ENCODE measurements around the gene DCTN3. TPM values are rescaled to one million over a fixed set of nuclear protein-coding genes. Genes with fewer than 3 reads are reported as not detected.
"Not testable (repeated sequence)": the region's sequence is repeated elsewhere in the genome, so short reads cannot be mapped to it uniquely, and the experiment has no call there.

Gene DCTN3
- total RNA-seq, 1 donor: 43.6 TPM

- H3K4me1 ChIP-seq (ENCODE audit: insufficient read depth, low read length): peaks cover 24% of the 10 kb centered on the region
- no peaks in the 10 kb centered on the region for H3K9me3 ChIP-seq (ENCODE audit: low read depth, low read length)
- no peaks in the 10 kb centered on the region for H3K27me3 ChIP-seq (ENCODE audit: insufficient read depth, low read length)
- no peak overlapping the region for H3K4me3 ChIP-seq (ENCODE audit: low read length)
Observed at GRCh38 chr9:34652602-34653000, 32.3 kb upstream of the DCTN3 start.

GRCh38 chr9:34651876-34652601 is 31.7 kb upstream of the DCTN3 start, which contains the start of gene IL11RA:
IL11RA (plus strand) TSS chr9:34652185; CDS start chr9:34655218, 3,033 bp downstream.
- Histone ChIP-seq H3K9me3 (ENCODE audit: low read depth, low read length) (no peaks in the 10 kb centered on the region), H3K4me1 (ENCODE audit: insufficient read depth, low read length) (peaks cover 30% of the 10 kb centered on the region), H3K27me3 (ENCODE audit: insufficient read depth, low read length) (no peaks in the 10 kb centered on the region), H3K4me3 (ENCODE audit: low read length) (no peak within 1 kb of the TSS)

GRCh38 chr9:34651321-34651720 is 31.0 kb upstream of the DCTN3 start:
- no peaks in the 10 kb centered on the region for H3K27me3 ChIP-seq (ENCODE audit: insufficient read depth, low read length)
- peaks cover 31% of the 10 kb centered on the region for H3K4me1 ChIP-seq (ENCODE audit: insufficient read depth, low read length)
- no peaks in the 10 kb centered on the region for H3K9me3 ChIP-seq (ENCODE audit: low read depth, low read length)

GRCh38 chr9:34650816-34651215 is 30.5 kb upstream of the DCTN3 start:
- Histone ChIP-seq H3K4me3 (ENCODE audit: low read length) (no peak overlapping the region), H3K27me3 (ENCODE audit: insufficient read depth, low read length) (no peaks in the 10 kb centered on the region), H3K9me3 (ENCODE audit: low read depth, low read length) (no peaks in the 10 kb centered on the region), H3K4me1 (ENCODE audit: insufficient read depth, low read length) (peaks cover 36% of the 10 kb centered on the region)

More at GRCh38 chr9:34651321-34651720, 31.0 kb upstream of the DCTN3 start:
- H3K4me3 ChIP-seq (ENCODE audit: low read length): no peak overlapping the region

- no peaks in the 10 kb centered on the region for H3K9me3 ChIP-seq (ENCODE audit: low read depth, low read length)
- no peaks in the 10 kb centered on the region for H3K27me3 ChIP-seq (ENCODE audit: insufficient read depth, low read length)
- no peak overlapping the region for H3K4me3 ChIP-seq (ENCODE audit: low read length)
- peaks cover 36% of the 10 kb centered on the region for H3K4me1 ChIP-seq (ENCODE audit: insufficient read depth, low read length)
Observed at GRCh38 chr9:34648673-34649072, 28.4 kb upstream of the DCTN3 start.

GRCh38 chr9:34647651-34648050 is 27.4 kb upstream of the DCTN3 start:
- H3K27me3 ChIP-seq (ENCODE audit: insufficient read depth, low read length): no peaks in the 10 kb centered on the region
- peak overlapping the region; percentile 71 for H3K4me3 ChIP-seq (ENCODE audit: low read length)
- no peaks in the 10 kb centered on the region for H3K9me3 ChIP-seq (ENCODE audit: low read depth, low read length)
- H3K4me1 ChIP-seq (ENCODE audit: insufficient read depth, low read length): peaks cover 36% of the 10 kb centered on the region

GRCh38 chr9:34647084-34647403 is 26.7 kb upstream of the DCTN3 start:
- peak overlapping the region; percentile 71 for H3K4me3 ChIP-seq (ENCODE audit: low read length)
- H3K4me1 ChIP-seq (ENCODE audit: insufficient read depth, low read length): peaks cover 30% of the 10 kb centered on the region
- no peaks in the 10 kb centered on the region for H3K27me3 ChIP-seq (ENCODE audit: insufficient read depth, low read length)
- H3K9me3 ChIP-seq (ENCODE audit: low read depth, low read length): no peaks in the 10 kb centered on the region

- Histone ChIP-seq H3K27me3 (ENCODE audit: insufficient read depth, low read length) (no peaks in the 10 kb centered on the region), H3K4me1 (ENCODE audit: insufficient read depth, low read length) (peaks cover 29% of the 10 kb centered on the region), H3K4me3 (ENCODE audit: low read length) (peak within 1 kb of the TSS; percentile 71), H3K9me3 (ENCODE audit: low read depth, low read length) (no peaks in the 10 kb centered on the region)
Observed at GRCh38 chr9:34646211-34647083, 26.2 kb upstream of the DCTN3 start, which contains the start of gene GALT. GALT (plus strand) TSS chr9:34646675; CDS start chr9:34646705, 30 bp downstream.

GRCh38 chr9:34644766-34645314 is 24.5 kb upstream of the DCTN3 start:
- Histone ChIP-seq H3K27me3 (ENCODE audit: insufficient read depth, low read length) (no peaks in the 10 kb centered on the region), H3K9me3 (ENCODE audit: low read depth, low read length) (no peaks in the 10 kb centered on the region), H3K4me3 (ENCODE audit: low read length) (no peak overlapping the region), H3K4me1 (ENCODE audit: insufficient read depth, low read length) (peaks cover 32% of the 10 kb centered on the region)

- Histone ChIP-seq H3K9me3 (ENCODE audit: low read depth, low read length) (no peaks in the 10 kb centered on the region), H3K27me3 (ENCODE audit: insufficient read depth, low read length) (no peaks in the 10 kb centered on the region), H3K4me1 (ENCODE audit: insufficient read depth, low read length) (peaks cover 26% of the 10 kb centered on the region), H3K4me3 (ENCODE audit: low read length) (no peak overlapping the region)
Observed at GRCh38 chr9:34642679-34643078, 22.4 kb upstream of the DCTN3 start.

- H3K9me3 ChIP-seq (ENCODE audit: low read depth, low read length): not testable (repeated sequence)
- H3K4me1 ChIP-seq (ENCODE audit: insufficient read depth, low read length): peaks cover 34% of the 10 kb centered on the region
Observed at GRCh38 chr9:34639322-34639721, 19.0 kb upstream of the DCTN3 start.

GRCh38 chr9:34638138-34638445 is 17.8 kb upstream of the DCTN3 start:
- Histone ChIP-seq H3K4me3 (ENCODE audit: low read length) (peak overlapping the region; percentile 58), H3K27me3 (ENCODE audit: insufficient read depth, low read length) (no peaks in the 10 kb centered on the region), H3K4me1 (ENCODE audit: insufficient read depth, low read length) (peaks cover 39% of the 10 kb centered on the region), H3K9me3 (ENCODE audit: low read depth, low read length) (no peaks in the 10 kb centered on the region)

More at GRCh38 chr9:34639322-34639721, 19.0 kb upstream of the DCTN3 start:
- not testable (repeated sequence) for H3K27me3 ChIP-seq (ENCODE audit: insufficient read depth, low read length); H3K4me3 ChIP-seq (ENCODE audit: low read length)

GRCh38 chr9:34637356-34638137 is 17.3 kb upstream of the DCTN3 start, which contains the start of gene SIGMAR1:
SIGMAR1 (minus strand) TSS chr9:34637787; CDS start chr9:34637697, 90 bp downstream.
- Histone ChIP-seq H3K4me3 (ENCODE audit: low read length) (peak within 1 kb of the TSS; percentile 58), H3K27me3 (ENCODE audit: insufficient read depth, low read length) (no peaks in the 10 kb centered on the region)

GRCh38 chr9:34636791-34637355 is 16.6 kb upstream of the DCTN3 start:
- Histone ChIP-seq H3K4me1 (ENCODE audit: insufficient read depth, low read length) (peaks cover 39% of the 10 kb centered on the region), H3K9me3 (ENCODE audit: low read depth, low read length) (no peaks in the 10 kb centered on the region), H3K27me3 (ENCODE audit: insufficient read depth, low read length) (no peaks in the 10 kb centered on the region), H3K4me3 (ENCODE audit: low read length) (peak overlapping the region; percentile 58)

More at GRCh38 chr9:34637356-34638137, 17.3 kb upstream of the DCTN3 start, which contains the start of gene SIGMAR1:
- no peaks in the 10 kb centered on the region for H3K9me3 ChIP-seq (ENCODE audit: low read depth, low read length)
- H3K4me1 ChIP-seq (ENCODE audit: insufficient read depth, low read length): peaks cover 39% of the 10 kb centered on the region

All from mononuclear cell (primary cell).